ENCODE measurements around the gene DTX2.
A peak's percentile ranks its signal among the peaks of the same experiment; 100 is the strongest.
"Not testable (repeated sequence)": the region's sequence is repeated elsewhere in the genome, so short reads cannot be mapped to it uniquely, and the experiment has no call there.

DTX2 gene

GRCh38 chr7:76461464-76462101 lies at the start of gene DTX2:
Gene DTX2 (plus strand): TSS chr7:76461709. CDS start chr7:76480510, 18,801 bp downstream.
- DNase-seq: not testable (repeated sequence)

GRCh38 chr7:76412249-76412648 lies 49.3 kb upstream of the DTX2 start:
- no peak for DNase-seq

DNA sequence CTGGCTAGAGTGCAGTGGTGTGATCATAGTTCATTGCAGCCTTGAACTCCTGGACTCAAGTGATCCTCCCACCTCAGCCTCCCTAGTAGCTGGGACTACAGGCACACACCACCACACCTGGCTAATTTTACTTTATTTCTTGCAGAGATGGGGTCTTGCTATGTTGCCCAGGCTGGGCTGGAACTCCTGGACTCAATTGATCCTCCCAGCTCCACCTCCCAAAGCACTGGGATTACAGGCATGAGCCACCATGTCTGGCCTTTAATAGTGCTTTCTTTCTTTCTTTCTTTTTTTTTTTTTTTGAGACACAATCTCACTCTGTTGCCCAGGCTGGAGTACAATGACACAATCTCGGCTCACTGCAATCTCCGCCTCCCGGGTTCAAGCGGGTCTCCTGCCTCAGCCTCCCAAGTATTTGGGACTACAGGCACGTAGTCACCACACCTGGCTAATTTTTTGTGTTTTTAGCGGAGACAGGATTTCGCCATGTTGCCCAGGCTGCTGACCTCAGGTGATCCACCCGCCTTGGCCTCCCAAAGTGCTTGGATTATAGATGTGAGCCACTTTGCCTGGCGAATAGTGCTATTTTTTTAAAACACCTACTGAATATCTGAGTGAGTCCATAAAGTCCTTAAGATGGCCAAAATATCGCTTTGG lies 43.7 kb upstream of the DTX2 start:
- not testable (repeated sequence) for DNase-seq

- DNase-seq: not testable (repeated sequence)
These were observed 40.4 kb upstream of the DTX2 start for GRCh38 chr7:76421097-76421496.

GRCh38 chr7:76423666-76424412 lies 37.7 kb upstream of the DTX2 start:
- no peak for DNase-seq

- peak; percentile 29 for DNase-seq
These were observed 36.9 kb upstream of the DTX2 start, which contains the start of gene ZP3 for GRCh38 chr7:76424413-76425111. Gene ZP3 (plus strand): TSS chr7:76424950. CDS start chr7:76424965, 15 bp downstream.

DNA sequence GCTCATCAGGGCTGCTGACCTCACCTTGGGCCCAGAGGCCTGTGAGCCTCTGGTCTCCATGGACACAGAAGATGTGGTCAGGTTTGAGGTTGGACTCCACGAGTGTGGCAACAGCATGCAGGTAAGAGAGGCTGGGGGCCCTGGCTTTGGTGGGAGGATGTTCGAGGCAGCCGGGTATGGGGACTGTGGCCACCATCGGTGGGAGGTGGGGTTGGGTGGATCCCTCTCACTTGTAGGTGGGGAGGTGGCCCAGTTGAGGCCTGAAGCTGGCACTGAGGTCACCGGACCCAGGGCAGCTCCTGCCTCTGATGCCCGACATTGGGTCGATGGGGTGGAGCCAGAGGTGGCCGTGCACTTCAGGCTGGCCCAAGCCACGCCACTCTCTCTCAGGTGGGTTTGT lies 36.4 kb upstream of the DTX2 start:
- DNase-seq: no peak

- DNase-seq: not testable (repeated sequence)
These were observed 36.0 kb upstream of the DTX2 start for GRCh38 chr7:76425558-76425957.

GRCh38 chr7:76426246-76426645 lies 35.3 kb upstream of the DTX2 start:
- no peak for DNase-seq

- no peak for DNase-seq
These were observed 33.9 kb upstream of the DTX2 start for GRCh38 chr7:76427635-76428034.

DNA sequence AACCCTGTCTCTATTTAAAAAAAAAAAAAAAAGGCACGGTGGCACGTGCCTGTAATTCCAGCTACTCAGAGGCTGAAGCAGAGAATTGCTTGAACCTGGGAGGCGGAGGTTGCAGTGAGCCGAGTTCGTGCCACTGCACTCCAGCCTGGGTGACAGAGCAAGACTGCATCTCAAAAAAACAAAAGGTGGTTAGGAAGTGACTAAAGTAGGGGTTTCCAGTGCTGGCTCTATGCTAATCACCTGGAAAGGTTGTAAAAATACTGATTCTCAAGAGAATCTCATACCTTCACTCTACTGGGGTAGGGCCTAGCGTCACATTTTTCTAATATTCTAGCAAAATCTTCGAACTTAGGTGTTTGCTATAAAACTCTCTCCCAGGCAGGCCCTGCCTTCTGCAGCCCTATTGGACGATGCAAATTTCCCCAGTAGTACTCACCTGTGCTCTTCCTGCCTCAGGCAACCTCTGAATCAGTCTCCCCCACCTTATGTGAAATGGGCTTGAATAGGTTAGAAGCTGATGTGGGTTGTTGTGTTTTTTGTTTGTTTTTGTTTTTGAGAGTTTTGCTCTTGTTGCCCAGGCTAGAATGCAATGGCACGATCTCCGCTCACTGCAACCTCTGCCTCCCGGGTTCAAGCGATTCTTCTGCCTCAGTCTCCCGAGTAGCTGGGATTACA lies 33.2 kb upstream of the DTX2 start:
- no peak for DNase-seq

DNA sequence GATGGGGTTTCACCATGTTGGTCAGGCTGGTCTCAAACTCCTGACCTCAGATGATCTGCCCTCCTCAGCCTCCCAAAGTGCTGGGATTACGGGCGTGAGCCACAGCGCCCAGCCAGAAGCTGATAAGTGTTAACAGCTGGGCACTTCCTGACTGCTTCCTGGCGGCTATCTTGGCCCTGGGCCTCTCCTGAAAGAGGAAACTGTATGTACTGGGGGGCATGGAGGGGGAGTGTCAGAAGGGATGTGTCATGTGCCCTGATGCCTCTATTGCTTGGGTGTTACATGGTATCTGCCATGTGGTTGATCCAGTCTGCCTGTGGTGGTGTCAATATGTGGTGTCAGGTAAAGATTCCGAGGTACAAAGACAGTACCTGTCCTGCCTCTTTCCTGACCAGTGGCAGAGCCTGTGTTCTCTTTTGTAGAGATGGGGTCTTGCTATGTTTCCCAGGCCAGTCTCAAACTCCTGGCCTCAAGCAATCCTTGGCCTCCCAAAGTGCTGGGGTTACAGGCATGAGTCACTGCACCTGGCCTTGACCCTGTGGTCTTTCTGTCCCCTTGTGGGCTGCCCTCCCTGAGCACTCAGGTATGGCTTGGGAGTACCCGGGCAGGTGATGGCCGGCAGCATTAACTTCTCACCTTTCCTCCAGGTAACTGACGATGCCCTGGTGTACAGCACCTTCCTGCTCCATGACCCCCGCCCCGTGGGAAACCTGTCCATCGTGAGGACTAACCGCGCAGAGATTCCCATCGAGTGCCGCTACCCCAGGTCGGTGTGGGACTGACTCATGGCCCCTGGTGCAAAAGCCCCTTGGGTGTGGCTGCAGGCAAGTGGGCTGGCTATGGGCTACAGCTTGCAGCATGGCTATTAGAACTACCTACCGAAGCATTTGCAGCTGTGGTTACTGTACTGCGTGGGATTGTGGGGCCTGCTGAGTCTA lies 32.4 kb upstream of the DTX2 start:
- DNase-seq: no peak

GRCh38 chr7:76430211-76430610 lies 31.3 kb upstream of the DTX2 start:
- no peak for DNase-seq

DNA sequence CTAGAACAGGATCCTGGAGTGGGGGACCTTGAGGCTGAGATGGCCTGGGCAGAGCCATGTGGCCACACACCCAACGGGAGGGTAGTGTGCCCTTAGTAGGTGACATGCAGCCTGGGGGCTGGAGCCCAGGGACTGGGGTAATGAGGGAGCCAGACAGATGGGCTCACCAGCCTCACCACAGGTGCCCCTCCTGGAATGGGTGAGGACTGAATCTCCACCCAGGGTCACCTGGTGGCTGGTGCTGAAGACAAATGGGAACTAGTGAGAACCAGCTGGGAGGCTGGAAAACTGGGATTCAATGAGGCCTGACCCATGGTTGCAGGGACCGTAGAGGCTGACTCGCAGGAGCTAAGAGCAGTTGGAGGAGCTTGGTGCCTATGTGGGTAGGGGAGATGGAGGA lies 30.7 kb upstream of the DTX2 start:
- no peak for DNase-seq

DNA sequence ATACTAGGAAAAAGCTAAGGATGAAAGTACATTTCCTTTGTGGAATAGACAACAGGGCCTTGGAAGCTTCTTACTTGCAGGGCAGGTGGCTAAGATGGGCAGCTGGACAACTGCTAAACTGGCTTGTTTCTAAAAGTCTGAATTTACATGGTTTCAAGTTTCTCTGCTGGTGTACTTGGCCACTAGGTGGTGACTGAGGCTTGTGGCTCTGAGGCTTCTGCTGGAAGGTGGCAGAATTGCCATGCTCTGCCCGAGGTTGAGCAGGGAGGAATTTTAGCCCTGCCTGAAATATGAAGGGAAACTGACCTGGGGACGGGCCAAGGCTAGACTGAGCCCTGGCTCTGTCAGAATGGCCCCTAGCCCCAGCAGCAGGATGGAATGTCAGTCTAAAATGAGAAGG lies 23.6 kb upstream of the DTX2 start:
- DNase-seq: peak; percentile 24

DNA sequence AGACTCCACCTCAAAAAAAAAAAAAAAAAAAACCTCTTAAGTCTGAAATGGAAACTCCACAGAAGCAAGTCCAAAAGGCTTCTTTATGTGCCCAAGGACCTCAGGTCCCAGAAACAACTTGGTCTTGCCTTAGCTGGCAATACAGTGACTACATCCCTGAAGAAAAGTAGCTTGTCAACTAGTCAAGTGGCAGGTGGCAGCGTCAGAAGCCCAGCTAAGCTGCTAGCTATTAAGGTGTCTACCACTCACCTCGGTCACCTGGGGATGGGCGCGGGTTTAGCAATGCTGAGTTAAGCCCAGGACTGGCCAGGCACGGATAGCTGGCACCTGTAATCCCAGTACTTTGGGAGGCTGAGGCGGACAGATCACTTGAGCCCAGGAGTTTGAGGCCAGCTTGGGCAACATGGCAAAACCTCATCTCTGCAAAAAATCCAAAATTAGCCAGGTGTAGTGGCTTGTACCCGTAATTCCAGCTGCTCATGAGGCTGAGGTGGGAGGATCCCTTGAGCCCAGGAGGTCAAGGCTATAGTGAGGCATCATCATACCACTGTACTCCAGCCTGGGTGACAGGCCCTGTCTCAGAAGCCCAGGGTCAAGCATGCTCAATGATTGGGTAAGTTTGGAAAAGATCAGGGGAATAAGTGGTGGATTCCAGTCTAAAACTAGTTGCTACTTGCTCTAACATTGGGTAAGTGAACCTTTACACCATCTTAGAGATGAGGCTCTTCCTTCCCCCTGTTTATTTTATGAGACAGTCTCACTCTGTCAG lies 22.2 kb upstream of the DTX2 start:
- DNase-seq: not testable (repeated sequence)

GRCh38 chr7:76440404-76440803 lies 21.1 kb upstream of the DTX2 start:
- not testable (repeated sequence) for DNase-seq

GRCh38 chr7:76441792-76442191 lies 19.7 kb upstream of the DTX2 start:
- DNase-seq: not testable (repeated sequence)

DNA sequence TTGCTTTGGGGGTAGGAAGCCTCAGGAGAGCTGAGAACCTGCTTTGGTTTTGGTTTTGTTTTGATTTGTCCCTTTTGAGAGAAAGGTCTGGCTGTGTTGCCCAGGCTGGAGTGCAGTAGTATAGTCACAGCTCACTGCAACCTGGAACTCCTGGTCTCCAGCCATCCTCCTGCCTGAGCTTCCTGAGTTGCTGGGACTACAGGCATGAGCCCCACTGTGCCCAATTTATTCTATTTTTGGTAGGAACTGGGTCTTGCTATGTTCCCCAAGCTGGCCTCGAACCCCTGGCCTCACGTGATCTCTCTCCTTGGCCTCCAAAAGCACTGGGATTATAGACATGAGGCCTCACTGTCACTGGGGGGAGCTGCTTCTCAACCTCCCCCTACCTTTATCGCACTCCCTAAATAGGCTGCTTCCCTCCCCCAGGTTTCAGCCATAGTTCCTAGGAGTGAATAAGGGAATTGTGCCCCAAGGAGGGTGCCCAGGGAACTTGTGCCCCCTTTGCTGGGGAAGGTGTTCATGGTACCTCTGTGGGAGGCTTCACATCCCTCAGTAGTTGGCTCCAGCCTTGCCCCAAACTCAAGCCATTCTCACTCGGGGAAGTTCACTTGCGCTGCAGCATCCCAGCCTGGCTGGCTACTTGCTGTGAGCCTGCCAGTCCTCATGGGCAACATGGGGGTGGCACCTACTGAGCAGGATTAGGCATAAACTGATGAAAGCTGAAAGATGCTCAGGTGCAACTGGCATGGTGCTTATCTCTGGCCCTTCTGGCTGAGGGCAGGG lies 18.7 kb upstream of the DTX2 start:
- not testable (repeated sequence) for DNase-seq

DNA sequence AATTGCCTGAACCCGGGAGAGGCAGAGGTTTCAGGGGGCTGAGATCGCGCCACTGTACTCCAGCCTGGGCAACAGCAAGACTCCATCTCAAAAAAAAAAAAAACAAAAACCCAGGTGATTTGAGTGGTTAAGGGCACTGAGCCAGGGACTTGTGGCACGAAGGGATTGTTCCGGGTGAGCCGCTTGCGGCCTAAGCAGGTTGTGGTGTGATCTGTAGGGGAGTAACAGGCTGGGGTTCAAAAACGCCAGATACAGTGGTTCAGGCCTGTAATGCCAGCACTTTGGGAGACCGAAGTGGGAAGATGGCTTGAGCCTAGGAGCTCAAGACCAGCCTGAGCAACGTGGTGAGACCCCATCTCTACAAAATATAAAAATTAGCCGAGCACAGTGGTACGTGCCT lies 17.7 kb upstream of the DTX2 start:
- DNase-seq: not testable (repeated sequence)

All from NK-92 treated with Interleukin-12 subunit alpha and Interleukin-12 subunit beta, amount 100 ng/mL, for 24 hours (cell line).